HG03460 (cell line): ENCODE measurements around the gene NQO2.

Experiments used
- ATAC-seq: cut with Tn5 transposase; IDR thresholded peaks from one replicate; pipeline ENCODE4 v1.9.1; 2021; ENCODE audit not compliant: unreplicated experiment

The NQO2 gene, protein sequence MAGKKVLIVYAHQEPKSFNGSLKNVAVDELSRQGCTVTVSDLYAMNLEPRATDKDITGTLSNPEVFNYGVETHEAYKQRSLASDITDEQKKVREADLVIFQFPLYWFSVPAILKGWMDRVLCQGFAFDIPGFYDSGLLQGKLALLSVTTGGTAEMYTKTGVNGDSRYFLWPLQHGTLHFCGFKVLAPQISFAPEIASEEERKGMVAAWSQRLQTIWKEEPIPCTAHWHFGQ

GRCh38 chr6:2999618-3000557 lies at the start of gene NQO2:
Gene NQO2 (plus strand): TSS chr6:2999894. CDS start chr6:3006553, 6,659 bp downstream.
- ATAC-seq: peak; percentile 67

DNA sequence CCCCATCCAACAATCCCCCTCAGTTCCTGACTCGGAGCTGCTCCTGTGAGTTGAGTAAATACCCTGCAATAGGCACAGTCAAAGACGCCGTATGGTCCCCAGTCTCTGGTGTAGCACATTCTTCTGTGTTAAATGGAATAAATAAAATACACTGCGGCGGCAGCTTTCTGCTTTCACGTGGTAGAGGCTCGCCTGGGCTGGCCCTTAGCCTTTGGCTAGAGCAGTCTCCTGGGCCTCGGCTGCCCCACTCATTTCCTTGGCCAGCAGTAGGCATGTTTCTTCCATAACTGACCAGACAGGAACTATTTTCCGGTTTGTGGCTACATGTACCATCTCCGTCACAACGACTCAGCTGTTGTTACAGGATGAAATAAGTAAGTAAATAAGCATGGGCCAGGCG lies 49.0 kb upstream of the NQO2 start:
- no peak for ATAC-seq

- no peak for ATAC-seq
Observed at GRCh38 chr6:2951728-2952127, 48.0 kb upstream of the NQO2 start.

GRCh38 chr6:2952557-2953095 lies 47.1 kb upstream of the NQO2 start:
- no peak for ATAC-seq

- no peak for ATAC-seq
Observed at GRCh38 chr6:2953098-2953497, 46.6 kb upstream of the NQO2 start.

DNA sequence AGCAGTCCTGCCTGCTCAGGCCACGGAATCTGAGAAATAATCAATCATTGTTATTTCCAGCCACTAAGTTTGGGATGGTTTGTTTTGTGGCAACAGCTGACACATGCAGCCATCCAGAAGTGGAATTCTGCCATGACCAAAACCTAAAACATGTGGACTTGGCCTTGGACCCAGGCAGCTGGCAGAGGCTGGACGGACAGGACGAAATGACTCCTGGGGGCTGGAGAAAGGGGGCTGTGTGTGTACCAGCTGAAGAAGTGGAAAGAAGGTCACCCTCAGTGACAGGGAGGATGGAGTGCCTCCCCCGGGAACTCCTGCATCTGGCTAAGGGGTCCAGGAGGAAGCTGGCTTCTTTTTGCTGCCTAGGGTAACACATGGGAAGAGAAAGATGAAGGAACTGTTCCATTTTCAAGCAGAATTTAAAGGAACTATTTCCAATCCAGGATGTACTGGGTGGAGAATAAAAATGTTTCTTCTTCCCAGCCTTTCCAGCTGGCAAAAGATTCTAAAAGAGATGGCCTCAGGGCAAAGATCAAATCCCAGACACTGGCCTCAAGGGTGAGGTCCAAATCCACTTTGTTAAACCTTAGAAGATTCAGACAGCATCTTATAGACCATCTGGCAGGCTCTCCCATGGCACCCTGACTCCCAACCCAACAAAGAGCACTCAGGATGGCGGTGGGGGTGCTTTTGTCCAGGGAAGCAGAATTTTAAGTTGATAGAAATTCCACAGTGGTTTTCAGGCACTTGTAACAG lies 42.6 kb upstream of the NQO2 start:
- ATAC-seq: no peak

DNA sequence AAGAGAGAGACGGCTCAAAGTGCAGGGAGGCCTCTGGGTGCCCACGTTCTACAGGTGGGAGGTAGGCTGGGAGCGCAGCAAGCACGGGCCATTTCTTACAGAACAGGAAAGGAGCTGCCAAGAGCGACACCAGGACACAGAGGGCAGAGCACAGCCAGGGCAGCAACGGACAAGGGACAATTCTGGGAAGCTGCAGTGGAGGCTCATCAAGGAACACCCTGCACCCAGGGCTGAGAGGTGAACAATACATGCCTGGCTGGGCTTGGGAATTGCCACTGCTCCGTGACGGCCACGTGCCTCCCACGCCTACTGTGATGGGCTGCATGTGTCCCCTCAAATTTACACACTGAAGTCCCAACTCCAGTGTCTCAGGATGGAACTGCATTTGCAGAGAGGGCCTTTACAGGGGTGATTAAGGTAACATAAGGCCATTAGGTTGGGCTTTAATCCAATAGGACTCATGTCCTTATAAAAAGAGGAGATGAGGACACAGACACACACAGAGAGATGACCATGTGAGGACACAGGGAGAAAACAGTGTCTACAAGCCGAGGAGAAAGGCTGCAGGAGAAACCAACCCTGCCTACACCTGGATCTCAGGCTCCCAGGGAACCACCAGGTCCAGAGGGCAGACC lies 41.9 kb upstream of the NQO2 start:
- ATAC-seq: no peak

DNA sequence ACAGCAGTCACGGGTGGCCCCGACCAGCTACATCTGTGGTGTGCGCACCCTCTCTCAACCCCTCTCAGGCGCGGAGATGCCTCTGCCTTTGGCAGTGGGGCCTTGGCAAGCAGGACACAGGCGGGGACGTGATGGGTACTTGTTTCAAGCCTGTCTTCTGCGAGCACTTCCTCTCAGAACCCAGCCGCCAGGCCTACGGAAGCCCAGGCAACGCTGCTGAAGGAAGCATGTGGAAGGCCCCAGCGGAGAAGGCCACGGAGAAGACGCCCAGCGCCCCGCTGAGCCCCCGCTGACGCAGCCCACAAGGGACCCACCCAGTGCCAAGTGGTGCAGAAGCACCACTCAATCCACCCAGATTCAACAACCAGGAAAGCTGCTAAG lies 41.4 kb upstream of the NQO2 start:
- no peak for ATAC-seq

- no peak for ATAC-seq
Observed at GRCh38 chr6:2958776-2959175, 40.9 kb upstream of the NQO2 start.

DNA sequence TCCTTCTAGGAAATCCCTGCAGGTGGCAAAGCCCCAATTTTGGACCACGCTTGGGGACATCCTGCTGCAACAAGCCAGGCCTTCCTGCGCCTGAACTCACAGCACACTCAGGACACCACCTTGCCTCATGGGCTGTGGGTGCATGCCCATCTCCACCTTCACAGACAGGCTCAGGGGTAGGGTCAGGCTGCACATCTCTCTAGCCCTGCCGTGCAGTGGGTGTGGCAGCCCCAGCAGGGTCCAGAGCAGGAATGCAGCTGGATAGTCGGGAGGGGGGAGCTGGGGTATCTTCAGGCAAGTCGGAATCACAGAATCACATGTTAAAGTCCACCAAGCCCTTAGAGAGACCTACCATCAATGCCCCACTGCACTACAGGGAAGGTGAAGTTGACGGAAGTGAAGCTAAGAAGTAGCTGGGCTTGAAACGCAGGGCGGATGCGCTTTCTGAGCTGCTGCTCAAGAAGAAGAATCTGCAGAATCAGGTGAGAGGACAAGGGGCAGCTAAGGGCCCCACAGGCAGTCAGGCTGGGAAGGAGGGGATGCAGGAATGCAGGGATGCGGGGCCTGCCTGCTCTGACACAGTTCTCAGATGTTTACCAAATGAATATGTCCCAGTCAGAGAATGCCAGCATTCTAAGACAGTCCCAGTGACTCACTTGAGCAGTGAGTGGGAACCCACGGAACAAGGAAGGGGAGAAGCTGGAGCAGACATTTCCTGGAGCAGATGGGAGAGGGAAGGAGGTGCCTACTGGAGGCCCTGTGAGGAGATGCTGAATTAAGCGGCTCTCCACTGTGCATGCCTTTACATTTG lies 39.6 kb upstream of the NQO2 start:
- ATAC-seq: no peak

DNA sequence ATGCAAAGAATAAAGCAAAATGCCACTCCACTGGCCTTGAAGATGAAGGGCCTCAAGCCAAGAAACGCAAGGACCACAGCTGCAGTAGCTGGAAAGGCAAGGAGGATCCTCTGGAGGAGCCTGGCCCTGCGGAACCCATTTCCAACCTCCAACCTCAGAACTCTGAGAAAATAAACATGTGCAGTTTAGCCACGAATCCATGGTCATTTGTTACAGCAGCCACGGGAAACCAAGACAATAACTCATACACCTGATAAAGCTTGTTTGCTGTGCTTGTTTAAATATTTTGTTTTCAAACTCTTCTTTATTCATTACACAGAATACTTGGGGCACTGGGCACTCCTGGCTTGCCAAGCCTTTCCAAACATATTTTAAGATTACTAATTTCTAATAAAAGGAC lies 38.8 kb upstream of the NQO2 start:
- ATAC-seq: no peak

- no peak for ATAC-seq
Observed at GRCh38 chr6:2961506-2961905, 38.2 kb upstream of the NQO2 start.

- no peak for ATAC-seq
Observed at GRCh38 chr6:2962004-2962403, 37.7 kb upstream of the NQO2 start.

GRCh38 chr6:2962636-2963035 lies 37.1 kb upstream of the NQO2 start:
- no peak for ATAC-seq

GRCh38 chr6:2963756-2964155 lies 35.9 kb upstream of the NQO2 start:
- no peak for ATAC-seq

- ATAC-seq: no peak
Observed at GRCh38 chr6:2964793-2965505, 34.7 kb upstream of the NQO2 start.

- ATAC-seq: no peak
Observed at GRCh38 chr6:2966347-2966746, 33.3 kb upstream of the NQO2 start.

GRCh38 chr6:2967936-2968335 lies 31.8 kb upstream of the NQO2 start:
- no peak for ATAC-seq

- no peak for ATAC-seq
Observed at GRCh38 chr6:2968600-2969135, 31.0 kb upstream of the NQO2 start.
